HG02798 (cell line): ENCODE data around the gene COQ7.
A peak's percentile ranks its signal among the peaks of the same experiment; 100 is the strongest.

Experiments
- ATAC-seq: cut with Tn5 transposase; IDR thresholded peaks from one replicate; pipeline ENCODE4 v1.9.1; 2021; ENCODE audit warnings: mild to moderate bottlenecking; ENCODE audit not compliant: unreplicated experiment, poor library complexity

Gene COQ7

DNA sequence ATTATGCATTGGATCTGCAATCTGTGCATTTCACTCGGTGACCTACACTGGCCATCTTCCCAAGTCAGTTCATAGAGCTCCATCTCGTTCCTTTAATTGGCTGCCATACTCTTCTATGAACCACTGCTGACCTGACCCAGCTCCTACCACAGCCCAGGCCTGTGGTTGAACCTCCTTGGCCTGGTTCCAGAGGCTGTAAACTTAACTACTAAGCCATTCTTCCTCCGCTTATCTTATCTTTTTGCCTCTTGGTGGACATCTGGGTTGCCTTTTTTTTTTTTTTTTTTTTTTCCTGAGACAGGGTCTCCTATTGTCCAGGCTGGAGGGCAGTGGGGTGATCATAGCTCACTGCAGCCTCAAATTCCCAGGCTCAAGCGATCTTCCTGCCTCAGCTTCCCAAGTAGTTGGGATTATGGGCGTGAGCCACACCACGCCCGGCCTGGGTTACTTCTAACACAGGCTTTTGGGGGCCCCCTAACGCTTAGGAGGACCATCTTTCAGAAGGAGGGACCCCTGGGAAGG is 18.3 kb downstream of the COQ7 start:
- ATAC-seq = no peak

DNA sequence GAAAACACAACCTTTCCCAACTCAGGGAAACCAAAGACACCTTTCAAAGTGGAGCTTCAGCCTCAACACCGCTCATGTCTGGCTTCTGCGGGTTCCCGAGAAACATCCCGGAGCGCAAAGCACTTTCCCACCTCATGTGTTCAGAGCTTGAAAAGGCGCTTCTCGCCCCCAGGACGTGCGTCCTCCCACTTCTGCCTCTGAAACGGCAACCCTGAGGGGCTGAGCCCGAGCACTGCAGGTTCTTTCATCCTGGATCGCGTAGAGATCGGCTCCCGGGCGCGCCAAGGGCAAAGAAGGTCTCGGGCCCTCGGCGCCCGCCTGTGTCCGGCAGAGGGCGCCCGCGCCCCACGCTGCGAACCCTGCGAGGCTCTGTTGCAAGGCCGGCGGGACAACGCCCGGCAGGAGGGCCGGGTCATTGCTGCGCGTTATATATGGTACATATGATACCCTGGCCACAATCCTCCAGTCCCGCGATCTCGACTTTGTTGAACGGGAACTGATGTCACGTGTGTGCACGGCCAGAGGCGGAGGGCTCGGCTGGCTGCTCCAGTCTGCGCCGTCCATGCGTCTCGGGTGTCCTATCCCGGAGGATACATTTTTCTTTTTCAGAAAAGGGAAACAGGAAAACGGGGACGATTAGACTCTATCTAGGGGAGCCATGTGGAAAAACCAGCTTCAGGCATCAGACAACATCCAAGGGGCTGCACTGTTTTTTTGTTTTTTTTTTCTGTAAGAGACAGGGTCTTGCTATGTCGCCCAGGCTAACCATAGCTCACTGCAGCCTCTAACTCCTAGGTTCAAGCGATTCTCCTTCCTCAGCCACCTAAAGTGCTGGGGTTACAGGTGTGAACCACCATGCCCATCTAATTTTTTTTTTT is 19.1 kb downstream of the COQ7 start:
- peak; percentile 92 for ATAC-seq

DNA sequence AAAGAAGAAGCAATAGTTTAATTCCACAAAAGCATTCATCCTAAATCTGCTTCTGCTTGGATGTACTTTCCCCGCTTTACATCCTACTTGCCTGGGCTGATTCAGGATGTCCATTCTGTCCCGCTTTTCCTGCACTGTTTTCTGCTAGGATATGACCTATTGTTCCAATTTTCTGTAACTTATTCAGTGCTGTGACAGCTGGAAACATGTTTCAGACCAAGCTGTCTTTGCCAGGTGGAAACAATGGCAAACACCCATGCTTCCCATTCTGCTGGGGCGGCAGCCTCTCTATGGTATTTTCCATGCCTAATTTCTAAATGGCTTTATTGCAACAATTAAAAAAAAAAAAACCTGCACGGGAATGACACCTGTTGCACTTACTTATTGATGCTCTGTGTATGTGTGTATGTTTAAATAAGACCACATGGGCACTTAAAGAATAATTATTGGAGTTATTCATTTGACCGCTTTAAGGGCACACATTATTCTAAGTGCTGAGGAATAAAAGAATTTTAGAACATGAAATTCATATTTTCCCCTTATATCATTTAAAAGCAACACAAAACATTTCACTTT is 21.0 kb downstream of the COQ7 start:
- no peak for ATAC-seq

DNA sequence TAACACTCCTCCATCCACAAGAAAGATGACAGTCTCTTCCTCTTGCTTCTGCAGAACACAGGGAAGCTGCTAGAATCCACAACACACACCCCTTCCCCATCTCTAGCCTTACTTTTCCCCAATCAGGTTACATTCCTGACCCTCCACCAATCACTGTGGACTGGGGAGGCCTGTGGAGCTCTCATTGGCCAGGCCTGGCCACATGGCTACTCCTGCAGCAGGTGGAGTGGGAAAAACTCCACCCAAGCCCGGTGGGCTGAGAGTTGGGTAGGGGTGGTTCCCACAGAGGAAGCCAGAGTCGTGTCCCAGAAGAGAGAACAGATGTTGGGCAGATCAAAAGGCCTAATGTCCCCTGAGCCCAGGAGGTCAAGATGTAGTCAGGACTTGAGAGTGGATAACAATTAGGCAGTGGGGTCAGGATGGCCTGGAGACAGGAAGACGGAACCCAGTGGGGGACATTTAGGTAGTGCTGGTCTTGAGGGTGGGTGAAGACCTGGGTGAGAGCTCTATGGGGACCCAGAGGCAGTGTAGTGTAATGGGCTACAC is 22.1 kb downstream of the COQ7 start:
- ATAC-seq = no peak

DNA sequence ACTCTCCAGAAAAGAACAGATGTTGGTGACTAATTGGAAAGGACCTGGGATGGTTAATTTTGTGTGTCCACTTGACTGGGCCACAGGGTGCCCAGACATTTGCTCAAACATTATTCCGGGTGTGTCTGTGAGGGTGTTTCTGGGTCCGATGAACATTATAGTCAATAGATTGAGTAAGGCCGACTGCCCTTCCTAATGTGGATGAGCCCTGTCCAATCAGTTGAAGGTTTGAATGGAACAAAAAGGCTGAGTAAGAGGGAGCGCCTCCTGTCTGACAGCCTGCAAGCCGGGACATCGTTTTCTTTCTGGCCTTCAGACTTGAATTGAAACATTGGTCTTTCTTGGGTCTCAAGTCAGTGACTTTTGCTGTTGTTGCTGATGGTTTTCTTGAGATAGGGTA is 23.5 kb downstream of the COQ7 start:
- no peak for ATAC-seq

DNA sequence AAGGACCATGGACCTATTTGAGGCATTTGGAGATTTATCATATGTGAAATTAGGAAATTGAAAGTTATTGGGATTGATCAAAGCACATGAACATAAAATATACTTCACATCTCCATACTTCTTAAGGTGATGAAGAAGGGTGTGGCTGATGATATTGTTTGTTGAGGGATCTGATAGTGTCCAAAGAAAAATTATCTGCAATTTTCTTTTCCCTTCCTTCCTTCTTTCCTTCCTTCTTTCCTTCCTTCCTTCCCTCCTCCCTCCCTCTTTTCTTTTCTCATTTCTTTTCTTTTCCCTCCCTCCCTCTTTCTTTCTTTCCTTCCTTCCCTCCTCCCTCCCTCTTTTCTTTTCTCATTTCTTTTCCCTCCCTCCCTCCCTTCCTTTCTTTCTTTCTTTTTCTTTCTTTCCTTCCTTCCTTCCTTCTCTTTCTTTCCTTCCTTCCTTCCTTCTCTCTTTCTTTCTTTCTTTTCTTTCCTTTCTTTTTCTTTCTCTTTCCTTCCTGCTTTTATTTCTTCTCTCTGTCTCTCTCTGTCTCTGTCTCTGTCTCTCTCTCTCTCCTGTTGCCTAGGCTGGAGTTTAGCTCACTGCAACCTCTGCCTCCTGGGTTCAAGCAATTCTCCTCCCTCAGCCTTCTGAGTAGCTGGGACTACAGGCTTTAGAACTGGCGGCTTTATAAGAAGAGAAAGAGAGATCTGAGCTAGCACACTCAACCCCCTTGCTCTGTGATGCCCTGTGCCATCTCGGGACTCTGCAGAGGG is 25.4 kb downstream of the COQ7 start:
- no peak for ATAC-seq

DNA sequence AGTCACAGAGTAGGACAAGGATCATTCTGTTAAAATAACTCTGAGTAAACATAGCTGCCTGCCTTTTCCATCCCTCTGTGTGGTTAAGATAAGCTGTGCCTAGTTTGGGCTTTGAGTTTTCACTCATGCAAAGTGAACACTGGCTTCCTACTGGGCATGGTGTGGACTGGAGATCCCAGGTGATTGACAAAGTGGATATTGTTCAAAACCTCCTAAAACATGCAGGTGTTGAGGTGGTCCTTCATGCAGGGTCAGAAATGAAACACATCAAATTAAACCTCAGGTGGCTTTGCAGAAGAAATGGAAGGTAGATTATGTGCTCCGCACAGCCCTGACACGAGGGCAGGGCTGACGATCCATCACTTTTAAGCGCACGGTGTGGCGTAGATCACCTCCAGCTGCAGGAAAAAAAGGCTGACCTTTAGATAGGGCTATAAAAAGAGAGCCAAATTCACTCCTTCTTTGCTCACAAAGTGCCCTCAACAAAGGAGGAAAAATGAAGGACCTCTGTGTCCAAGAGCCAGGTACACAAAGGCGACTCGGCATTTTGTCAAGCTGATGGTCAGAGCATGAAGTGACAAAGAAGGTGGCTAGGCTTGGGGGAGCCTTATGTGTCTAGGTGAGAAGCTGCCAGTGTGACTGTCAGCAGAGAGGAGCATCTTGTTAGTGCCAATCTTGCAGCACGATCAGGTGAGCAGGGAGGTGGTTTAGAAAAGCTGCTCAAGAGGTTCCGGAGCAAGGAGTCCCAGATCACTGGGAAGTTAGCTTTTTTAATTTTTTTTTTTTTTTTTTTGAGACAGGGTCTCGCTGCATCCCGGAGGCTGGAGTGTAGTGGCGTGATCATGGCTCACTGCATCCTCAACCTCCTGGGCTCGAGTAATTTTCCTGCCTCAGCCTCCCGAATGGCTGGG is 26.5 kb downstream of the COQ7 start:
- ATAC-seq = no peak

DNA sequence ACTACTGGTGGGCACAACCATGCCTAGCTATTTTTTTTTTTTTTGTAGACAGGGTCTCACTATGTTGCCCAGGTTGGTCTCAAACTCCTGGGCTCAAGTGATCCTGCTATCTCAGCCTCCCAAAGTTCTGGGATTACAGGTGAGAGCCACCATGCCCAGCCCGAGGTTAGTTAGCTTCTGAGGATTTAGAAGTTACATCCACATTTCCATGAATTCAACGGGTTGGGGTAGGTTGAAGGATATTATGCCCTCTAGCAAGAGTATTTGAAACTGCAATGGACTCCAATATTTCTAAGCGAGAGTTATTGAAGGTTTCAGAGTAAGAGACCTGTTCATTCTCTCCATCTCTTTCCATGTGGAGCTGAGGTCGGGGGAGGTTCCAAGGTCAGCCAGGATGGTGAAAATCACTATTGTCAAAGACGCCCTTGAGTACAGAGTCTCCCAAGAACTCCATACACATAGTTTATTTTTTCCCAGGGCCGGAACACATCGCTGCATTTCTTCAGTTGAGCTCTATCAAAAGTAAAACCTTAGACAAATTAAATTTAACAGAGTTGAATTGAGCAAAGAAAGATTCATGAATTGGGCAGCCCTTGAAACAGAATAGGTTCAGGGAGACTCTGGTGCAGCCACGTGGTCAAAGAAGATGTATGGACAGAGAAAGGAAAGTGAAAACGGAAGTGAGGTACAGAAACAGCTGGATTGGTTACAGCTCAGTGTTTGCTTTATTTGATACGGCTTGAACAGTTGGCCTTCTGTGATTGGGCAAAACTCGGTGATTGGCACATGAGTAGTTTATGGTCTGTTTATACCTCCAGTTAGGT is 27.3 kb downstream of the COQ7 start:
- ATAC-seq = no peak

DNA sequence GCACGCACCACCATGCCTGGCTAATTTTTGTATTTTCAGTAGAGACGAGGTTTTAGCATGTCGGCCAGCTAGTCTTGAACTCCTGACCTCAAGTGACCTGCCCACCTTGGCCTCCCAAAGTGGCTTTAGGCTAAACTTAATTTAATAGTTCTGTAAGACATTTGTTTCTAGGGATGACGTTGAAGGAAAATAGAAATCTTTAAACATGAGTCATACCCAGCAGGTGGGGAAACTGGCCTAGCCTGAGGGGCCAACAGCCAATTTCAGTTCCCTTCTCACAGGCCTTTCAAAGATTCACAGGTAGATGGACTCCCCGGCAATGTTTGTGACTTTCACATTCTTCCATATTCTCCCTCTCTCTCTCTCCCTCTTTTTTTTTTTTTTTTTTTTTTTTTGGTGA is 28.2 kb downstream of the COQ7 start:
- ATAC-seq = no peak

DNA sequence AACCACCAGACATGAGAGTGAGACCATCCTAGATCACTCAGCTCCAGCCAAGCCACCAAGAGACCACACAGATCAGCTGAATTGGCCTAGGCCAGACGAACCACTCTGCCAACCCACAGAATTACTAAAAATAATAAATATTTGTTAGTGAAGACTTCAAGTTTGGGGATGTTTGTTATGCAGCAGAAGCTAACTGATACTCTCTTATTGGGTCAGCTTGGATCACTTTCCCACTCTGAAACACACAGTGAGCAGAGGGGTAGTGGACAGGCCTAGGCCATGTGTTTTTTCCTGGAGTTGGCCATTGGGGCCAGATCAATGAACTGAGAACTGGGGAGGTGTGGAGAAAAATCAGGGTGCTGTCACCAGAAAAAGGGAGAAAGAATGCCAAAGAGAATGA is 30.8 kb downstream of the COQ7 start:
- ATAC-seq = no peak

DNA sequence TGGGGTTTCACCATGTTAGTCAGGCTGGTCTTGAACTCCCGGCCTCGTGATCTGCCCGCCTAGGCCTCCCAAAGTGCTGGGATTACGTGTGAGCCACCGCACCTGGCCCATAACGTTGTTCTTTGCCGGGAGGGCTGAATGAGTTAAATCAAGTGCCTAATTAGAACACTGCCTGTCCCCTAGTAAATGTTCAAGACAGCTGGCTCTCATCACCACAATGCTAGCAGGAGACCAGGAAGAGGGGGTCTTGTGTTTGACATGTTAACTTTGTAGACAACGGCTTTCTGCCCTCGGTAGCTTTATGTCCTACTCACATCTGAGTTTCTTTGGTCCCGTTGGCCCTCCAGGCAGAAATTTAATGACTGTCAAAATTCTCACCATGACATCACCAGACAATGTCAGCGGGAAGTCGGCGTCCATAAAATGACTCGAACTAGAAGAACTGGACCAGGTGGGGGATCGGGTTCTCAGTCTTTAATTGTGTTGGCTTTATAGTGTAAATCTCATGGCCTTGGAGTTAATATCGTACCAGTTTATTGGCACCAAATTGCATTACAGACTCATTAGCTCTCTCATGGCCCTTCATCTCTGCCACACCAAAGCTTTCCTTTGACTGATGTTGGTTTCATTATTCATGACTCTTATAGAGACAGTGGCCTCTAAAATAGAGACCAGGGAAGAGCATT is 34.9 kb downstream of the COQ7 start:
- ATAC-seq = no peak

DNA sequence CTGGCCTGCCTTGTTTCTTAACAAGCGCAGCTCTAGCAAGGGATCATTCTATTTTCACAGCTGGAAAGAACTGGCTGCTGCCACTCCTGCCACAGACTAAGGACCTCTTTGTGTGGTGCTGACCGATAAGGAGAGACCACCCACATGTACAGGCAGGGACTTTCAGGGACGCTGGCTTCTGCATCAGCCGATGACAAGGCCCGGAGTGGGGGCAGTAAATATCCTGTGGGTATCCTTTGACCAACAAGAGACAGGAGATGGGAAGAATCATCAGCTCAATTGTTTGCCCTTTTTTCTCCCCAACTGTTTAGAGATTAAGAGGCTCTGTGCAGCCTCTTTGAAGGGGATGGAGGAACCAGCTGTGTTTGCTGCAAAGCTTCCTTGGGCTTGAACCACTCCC is 37.2 kb downstream of the COQ7 start:
- ATAC-seq = no peak

DNA sequence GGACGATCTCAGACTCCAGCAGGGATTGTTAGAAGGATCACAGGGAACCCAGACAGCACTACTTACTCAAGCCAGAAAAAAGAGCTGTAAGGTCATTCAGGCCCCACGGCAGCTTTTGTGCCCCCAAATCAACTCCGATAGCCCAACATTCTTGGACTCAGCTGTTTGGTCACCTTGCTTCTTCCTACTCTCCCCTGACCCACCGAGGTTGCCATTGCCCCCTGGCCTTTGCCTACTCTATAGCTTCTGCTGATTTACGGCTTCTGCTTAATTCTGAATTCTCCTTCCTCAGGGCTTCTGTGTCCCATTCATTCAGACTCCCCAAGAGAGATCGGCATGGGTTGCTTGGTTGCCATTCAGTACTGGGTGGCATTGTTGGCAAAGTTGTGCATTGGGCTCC is 37.7 kb downstream of the COQ7 start:
- ATAC-seq = no peak

DNA sequence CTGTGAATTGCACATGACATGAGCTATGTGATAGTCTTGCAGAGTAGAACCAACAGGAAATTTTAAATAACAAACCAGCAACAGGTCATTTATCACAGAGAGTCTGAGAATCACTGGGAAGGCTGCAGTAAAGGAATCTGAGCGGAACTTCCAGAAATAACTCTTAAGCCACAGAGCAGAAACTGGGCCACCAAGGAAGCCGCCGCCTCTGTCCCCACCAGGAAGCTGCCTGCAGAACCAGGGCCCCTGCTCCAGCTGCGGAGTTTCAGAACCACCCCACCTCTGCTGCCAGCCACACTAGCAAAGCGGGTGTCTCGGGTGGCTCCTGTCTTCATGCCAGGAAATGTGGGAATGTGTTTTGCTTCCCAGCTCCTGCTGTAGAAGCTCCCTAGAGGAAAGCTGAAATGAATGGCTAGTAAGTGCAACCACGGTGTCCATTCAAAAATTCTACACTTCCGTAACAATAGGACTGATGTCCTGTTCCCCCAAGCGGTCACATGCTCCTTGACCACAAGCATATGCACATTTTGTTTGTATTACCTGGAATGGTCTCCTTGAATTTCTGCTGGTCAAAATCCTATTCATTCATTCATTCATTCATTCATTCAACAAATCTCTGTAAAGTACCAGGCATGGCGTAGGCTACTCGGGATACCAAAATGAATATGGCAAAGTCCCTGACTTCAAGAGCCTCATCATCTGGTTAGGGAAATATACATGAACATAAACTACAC is 38.6 kb downstream of the COQ7 start:
- ATAC-seq = no peak

DNA sequence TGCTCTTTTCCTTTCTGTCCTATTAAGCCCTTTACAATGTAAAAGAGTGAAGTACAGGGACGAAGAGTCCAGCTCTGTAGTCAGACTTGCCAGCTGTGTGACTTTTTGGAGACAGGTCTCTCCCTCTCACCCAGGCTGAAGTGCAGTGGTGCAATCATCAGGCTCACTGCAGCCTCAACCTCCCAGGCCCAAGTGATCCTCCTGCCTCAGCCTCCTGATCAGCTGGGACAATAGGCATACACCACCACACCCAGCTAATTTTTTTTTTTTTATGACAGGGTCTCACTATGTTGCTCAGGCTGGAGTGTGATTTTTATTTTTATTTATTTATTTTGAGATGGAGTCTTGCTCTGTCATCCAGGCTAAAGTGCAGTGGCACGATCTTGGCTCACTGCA is 39.2 kb downstream of the COQ7 start:
- ATAC-seq = no peak

DNA sequence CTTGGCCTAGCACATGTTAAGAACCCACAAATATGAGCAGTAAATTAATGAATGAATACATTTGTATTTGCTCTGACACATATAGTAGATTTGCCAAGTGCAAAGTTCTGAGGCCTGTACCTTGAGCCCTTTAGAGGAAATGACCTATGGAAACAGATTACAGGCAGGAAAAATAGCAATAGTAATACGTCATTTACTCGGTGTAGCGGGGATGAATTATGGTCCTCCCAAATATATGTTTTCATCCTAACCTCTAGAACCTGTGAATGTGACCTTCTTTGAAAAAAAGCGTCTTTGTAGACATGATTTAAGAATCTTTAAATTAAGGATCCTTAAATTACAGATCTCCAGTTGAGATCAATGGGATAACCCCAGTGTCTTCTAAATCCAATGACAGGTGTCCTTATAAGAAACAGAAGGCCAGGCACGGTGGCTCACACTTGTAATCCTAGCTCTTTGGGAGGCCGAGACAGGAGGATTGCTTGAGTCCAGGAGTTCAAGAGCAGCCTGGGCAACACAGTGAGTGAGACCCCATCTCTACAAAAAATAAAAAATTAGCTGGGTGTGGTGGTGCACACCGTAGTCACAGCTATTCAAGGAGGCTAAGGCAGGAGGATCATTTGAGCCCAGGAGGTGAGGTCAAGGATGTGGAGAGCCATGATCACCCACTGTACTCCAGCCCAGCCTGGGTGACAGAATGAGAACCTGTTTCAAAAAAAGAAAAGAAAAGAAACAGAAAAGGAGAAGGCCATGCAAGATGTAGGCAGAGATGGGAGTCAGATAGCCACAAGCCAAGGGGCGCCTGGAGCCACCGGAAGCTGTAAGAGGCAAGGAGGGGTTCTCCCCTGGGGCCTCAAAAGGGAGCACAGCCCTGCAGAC is 41.2 kb downstream of the COQ7 start:
- ATAC-seq = no peak

DNA sequence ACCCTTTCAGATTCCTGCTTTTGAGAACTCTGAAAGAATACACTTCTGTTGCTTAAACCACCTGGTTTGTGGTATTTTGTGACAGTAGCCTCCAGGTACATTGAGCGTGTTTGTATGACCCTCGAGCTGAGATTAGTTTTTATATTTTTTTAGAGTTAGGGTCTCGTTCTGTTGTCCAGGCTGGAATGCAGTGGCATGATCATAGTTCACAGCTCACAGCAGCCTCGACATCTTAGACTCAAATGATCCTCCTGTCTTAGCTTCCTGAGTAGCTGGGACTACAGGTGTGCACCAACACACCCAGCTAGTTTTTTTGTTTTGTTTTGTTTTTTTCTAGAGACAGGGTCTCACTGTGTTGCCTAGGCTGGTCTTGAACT is 41.9 kb downstream of the COQ7 start:
- no peak for ATAC-seq
